Osteocyte (in vitro differentiated cells): Measurements from ENCODE around the gene CACNA2D3. TPM values are rescaled to one million over a fixed set of nuclear protein-coding genes. Genes with fewer than 3 reads are reported as not detected.

Experiments used
- DNase-seq: peaks from one replicate; pipeline ENCODE4 v3.0.0; 2021; ENCODE audit warnings: mixed read lengths; ENCODE audit not compliant: unreplicated experiment; ENCODE audit errors: extremely low spot score
- H3K27ac Mint-ChIP-seq: one replicate; pipeline ENCODE4 v1.8.0; 2021; ENCODE audit warnings: mild to moderate bottlenecking, mixed read lengths; ENCODE audit not compliant: unreplicated experiment
- H3K27me3 Mint-ChIP-seq: one replicate; pipeline ENCODE4 v1.8.0; 2021; ENCODE audit warnings: mixed read lengths; ENCODE audit not compliant: unreplicated experiment
- H3K36me3 Mint-ChIP-seq: one replicate; pipeline ENCODE4 v1.8.0; 2021; ENCODE audit warnings: mixed read lengths; ENCODE audit not compliant: unreplicated experiment
- H3K4me1 Mint-ChIP-seq: one replicate; pipeline ENCODE4 v1.8.0; 2021; ENCODE audit warnings: mixed read lengths; ENCODE audit not compliant: unreplicated experiment
- H3K4me3 Mint-ChIP-seq: one replicate; pipeline ENCODE4 v1.8.0; 2021; ENCODE audit warnings: mild to moderate bottlenecking, moderate library complexity, mixed read lengths; ENCODE audit not compliant: unreplicated experiment
- H3K9me3 Mint-ChIP-seq: one replicate; pipeline ENCODE4 v1.8.0; 2021; ENCODE audit warnings: mixed read lengths; ENCODE audit not compliant: unreplicated experiment
- total RNA-seq: library from RNA; stranded (reverse); gene quantifications from 2 replicates; pipeline ENCODE4 v1.2.1, GENCODE V29; 2021
- TF ChIP-seq, protein P1 (sequence below): fragments of 200-600 bp; sonication (generic); IDR thresholded peaks from 2 replicates; pipeline ENCODE4 v1.5.0; 2021; ENCODE audit warnings: antibody characterized with exemption, mild to moderate bottlenecking, moderate library complexity

The CACNA2D3 gene
- total RNA-seq, 1 donor from 2014 or later, result 0.46 TPM

DNA sequence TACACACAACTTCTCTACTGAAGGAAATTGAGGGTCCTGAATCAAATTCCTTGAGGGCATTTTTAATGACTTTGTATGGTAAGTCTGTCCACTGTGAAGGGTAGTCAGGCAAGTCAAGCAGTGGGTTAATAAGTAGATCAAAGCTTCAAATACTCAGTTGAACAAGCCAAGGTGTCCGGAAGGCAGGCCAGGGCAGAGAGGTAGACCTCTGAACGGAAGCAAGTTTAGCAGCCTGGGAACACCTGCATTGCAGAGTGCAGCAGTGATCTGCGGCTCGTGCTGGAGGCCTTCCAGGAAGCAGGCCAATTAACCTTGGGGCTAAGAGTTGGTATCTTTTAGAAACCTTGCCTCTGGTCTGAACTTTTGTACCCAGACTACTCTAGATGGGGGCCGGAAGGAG lies 661.7 kb downstream of the CACNA2D3 start:
- H3K4me3 Mint-ChIP-seq, result no peak overlapping the region
- no peaks in the 10 kb centered on the region for H3K9me3 Mint-ChIP-seq
- no peak for DNase-seq
- TF ChIP-seq, protein P1, sequence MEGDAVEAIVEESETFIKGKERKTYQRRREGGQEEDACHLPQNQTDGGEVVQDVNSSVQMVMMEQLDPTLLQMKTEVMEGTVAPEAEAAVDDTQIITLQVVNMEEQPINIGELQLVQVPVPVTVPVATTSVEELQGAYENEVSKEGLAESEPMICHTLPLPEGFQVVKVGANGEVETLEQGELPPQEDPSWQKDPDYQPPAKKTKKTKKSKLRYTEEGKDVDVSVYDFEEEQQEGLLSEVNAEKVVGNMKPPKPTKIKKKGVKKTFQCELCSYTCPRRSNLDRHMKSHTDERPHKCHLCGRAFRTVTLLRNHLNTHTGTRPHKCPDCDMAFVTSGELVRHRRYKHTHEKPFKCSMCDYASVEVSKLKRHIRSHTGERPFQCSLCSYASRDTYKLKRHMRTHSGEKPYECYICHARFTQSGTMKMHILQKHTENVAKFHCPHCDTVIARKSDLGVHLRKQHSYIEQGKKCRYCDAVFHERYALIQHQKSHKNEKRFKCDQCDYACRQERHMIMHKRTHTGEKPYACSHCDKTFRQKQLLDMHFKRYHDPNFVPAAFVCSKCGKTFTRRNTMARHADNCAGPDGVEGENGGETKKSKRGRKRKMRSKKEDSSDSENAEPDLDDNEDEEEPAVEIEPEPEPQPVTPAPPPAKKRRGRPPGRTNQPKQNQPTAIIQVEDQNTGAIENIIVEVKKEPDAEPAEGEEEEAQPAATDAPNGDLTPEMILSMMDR, result no peak
- no peaks in the 10 kb centered on the region for H3K36me3 Mint-ChIP-seq
- H3K27me3 Mint-ChIP-seq, result peaks cover 6% of the 10 kb centered on the region
- H3K27ac Mint-ChIP-seq, result no peak overlapping the region
- H3K4me1 Mint-ChIP-seq, result no peaks in the 10 kb centered on the region

GRCh38 chr3:54785976-54786375 lies 663.6 kb downstream of the CACNA2D3 start:
- Mint-ChIP-seq H3K4me3 (no peak overlapping the region), H3K27ac (no peak overlapping the region), H3K27me3 (peaks cover 10% of the 10 kb centered on the region), H3K9me3 (no peaks in the 10 kb centered on the region), H3K36me3 (no peaks in the 10 kb centered on the region), H3K4me1 (no peaks in the 10 kb centered on the region)
- no peak for DNase-seq
- TF ChIP-seq, protein P1, result no peak

DNA sequence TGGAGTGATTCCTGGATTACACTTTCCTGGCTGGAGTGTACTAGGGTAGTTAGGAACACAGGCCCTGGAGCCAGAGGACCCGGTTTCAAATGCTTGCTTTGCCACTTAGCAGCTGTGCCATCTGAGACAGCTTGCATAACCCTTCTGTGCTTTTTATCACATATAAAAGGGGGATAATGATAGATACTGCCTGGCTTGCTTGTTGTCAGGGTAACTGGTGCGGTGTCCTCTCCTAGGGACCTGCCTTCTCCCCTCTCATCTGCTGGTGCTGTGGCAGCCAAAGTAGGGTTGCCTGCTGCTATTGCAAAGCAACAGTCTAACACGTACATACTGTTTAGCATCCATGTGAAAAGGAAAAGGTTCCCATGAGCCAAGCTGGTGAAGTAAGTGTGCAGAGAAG lies 667.7 kb downstream of the CACNA2D3 start:
- H3K27me3 Mint-ChIP-seq, result peaks cover 19% of the 10 kb centered on the region
- H3K27ac Mint-ChIP-seq, result no peak overlapping the region
- no peaks in the 10 kb centered on the region for H3K4me1 Mint-ChIP-seq
- TF ChIP-seq, protein P1, result no peak
- no peak for DNase-seq
- no peak overlapping the region for H3K4me3 Mint-ChIP-seq
- no peaks in the 10 kb centered on the region for H3K9me3 Mint-ChIP-seq
- H3K36me3 Mint-ChIP-seq, result no peaks in the 10 kb centered on the region

DNA sequence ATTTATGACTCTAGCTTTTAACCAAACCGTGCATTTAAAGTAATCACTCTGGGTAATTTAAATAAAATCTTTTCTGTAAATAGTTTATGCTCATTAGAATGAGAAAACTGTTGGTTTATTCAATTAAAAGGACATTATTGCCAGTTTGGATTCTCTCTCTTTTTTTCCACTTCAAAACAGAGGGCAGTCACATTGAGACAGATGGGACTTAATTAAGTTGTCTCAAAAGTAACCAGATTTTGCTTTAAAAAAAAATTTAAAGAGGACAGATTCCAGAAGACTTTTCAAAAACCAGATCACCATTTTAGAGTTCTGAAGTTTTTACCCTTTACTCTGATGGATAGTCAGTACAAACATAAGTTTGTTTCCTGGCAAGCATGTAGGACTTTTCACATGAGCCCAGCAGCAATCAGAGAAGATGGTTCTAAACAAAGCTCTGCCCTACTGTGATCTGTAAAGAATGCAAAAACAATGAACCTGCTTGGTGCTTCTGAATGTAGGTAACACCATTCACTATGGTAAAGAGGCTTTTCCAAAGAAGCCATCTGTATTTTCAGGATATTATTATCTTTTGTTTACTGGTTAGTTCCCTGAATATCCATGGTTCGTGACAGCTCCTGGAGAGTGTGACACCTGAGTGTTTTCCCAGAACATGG lies 669.3 kb downstream of the CACNA2D3 start:
- no peaks in the 10 kb centered on the region for H3K4me1 Mint-ChIP-seq
- no peak for DNase-seq

GRCh38 chr3:54792584-54792983 lies 670.2 kb downstream of the CACNA2D3 start:
- Mint-ChIP-seq H3K27ac (no peak overlapping the region), H3K36me3 (no peaks in the 10 kb centered on the region), H3K4me3 (no peak overlapping the region), H3K4me1 (no peaks in the 10 kb centered on the region), H3K27me3 (peaks cover 21% of the 10 kb centered on the region), H3K9me3 (peaks cover 6% of the 10 kb centered on the region)
- no peak for DNase-seq
- TF ChIP-seq, protein P1, result no peak

More for the DNA sequence above, 669.3 kb downstream of the CACNA2D3 start:
- Mint-ChIP-seq H3K9me3 (peaks cover 6% of the 10 kb centered on the region), H3K36me3 (no peaks in the 10 kb centered on the region), H3K27ac (no peak overlapping the region), H3K27me3 (peaks cover 21% of the 10 kb centered on the region), H3K4me3 (no peak overlapping the region)
- TF ChIP-seq, protein P1, result no peak
